ENCODE results near the gene TP63.

- peak; percentile 24 for TF ChIP-seq CTCF (IDR thresholded peaks at IDR 0.05)
- no peak for TF ChIP-seq ZFX (IDR thresholded peaks at IDR 0.05; ENCODE audit: borderline replicate concordance)
Measured at GRCh38 chr3:189744235-189744634, 113.0 kb downstream of the TP63 start.
